VCaP (cell line): ENCODE measurements around the gene OST4.

Experiments
- H3K27ac ChIP-seq: fragments of 450-650 bp; 2 replicates; pipeline ENCODE4 v1.5.1; 2017
- CTCF ChIP-seq: fragments of 450-650 bp; conservative IDR thresholded peaks from 2 replicates; pipeline ENCODE4 v1.5.1; 2017; ENCODE audit warnings: mild to moderate bottlenecking, moderate library complexity

OST4 gene

DNA sequence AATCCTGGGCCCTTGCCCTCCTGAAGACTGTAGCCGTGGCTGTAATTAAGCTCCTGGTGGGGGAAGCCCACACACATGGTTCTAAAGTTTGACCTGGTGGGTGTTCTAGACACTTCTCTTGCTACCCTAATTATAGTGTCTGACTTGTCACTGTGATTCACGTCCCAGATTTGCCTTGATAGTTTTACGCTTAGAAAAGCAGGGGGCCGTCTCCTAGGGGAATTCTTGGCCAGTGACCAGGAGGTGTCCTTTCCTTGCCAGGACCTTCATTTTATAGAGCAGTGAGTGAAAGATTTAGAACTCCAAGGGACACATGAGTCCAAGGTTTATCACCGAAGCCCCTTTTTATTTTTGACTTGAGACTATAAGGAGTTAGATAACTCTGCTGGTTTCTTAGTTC is 29.7 kb downstream of the OST4 start:
- peak overlapping the region; percentile 17; the same call in 1 of the 2 replicates for H3K27ac ChIP-seq
- no peak for TF ChIP-seq CTCF

DNA sequence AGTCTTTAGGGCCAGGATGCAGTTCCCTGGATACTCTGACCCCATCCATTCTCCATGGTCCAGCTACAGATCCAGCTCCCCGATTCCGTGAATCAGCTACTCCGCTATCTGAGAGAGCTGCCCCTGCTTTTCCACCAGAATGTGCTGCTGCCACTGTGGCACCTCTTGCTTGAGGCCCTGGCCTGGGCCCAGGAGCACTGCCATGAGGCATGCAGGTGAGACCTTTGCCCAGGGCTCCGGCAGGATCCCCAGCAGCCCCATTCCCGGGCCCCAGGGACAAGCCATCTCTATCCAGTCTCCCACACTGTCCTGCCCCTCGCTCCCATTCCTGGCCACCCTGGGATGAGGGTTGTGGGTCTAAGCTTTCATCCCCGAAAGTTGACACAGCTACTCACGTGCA is 31.2 kb downstream of the OST4 start:
- no peak overlapping the region for H3K27ac ChIP-seq
- no peak for TF ChIP-seq CTCF

GRCh38 chr2:27039871-27040270 is 31.6 kb downstream of the OST4 start:
- no peak overlapping the region for H3K27ac ChIP-seq
- TF ChIP-seq CTCF: no peak

- no peak overlapping the region for H3K27ac ChIP-seq
- no peak for TF ChIP-seq CTCF
These were observed 32.0 kb downstream of the OST4 start for GRCh38 chr2:27039426-27039825.

GRCh38 chr2:27038631-27039339 is 32.7 kb downstream of the OST4 start:
- no peak overlapping the region for H3K27ac ChIP-seq
- no peak for TF ChIP-seq CTCF

DNA sequence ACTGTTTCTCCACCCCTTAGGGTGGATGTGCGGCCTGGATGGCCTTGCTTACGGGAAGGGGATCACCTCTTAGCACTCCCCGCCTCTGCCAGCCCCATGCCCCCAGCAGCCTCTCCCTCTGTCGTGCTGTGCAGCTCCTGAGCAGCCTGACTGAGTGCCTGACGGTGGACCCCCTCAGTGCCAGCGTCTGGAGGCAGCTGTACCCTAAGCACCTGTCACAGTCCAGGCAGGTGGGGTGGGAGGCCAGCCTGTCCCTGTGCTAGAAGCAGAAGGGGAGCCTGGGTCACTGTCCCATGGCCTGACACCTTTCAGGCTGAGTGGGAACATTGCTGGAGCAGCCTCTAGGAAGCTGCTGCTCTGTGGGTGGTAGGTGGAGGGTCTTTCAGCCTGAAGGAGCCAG is 33.4 kb downstream of the OST4 start:
- TF ChIP-seq CTCF: no peak
- no peak overlapping the region for H3K27ac ChIP-seq

DNA sequence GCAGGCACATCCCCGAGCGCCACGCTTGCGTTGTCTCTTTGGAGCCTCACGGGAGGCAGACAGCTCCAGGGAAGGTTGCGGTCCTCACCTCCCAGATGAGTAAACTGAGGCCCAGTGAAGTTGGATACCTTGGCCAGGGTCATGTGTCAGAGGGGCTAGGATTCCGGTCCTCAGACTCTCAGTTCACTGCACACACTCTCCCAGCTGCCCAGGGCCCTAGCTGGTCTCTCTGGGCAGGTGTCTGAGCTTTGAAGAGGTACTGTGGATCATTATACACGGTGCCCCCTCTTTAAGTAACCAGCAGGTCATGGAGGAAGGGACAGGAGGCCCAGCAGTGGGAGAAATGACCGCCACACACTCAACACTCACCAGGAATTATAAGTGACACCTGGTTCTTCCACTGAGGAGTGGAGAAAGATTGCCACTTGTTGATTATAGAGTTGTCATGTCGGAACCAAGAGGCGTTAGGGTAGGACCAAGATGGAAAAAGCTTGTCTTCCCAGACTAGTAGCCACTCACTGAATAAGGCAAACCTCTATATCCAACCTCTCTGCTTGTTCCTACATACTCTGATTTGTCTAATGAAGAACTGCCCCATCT is 38.1 kb downstream of the OST4 start:
- no peak for TF ChIP-seq CTCF
- H3K27ac ChIP-seq: peak overlapping the region; percentile 79; the same call in 1 of the 2 replicates
